ENCODE data around the gene SRRM1. TPM values are rescaled to one million over a fixed set of nuclear protein-coding genes. Genes with fewer than 3 reads are reported as not detected.
A peak's percentile ranks its signal among the peaks of the same experiment; 100 is the strongest.
"Not testable (repeated sequence)": the region's sequence is repeated elsewhere in the genome, so short reads cannot be mapped to it uniquely, and the experiment has no call there.

SRRM1 gene
- total RNA-seq, 4 donors from 2014 or later, result 53.3 to 118 (median 83.3) TPM

- TF ChIP-seq CTCF (IDR thresholded peaks at IDR 0.05) (no peak), POLR2A (IDR thresholded peaks at IDR 0.05) (no peak)
- intact Hi-C loops (cut with DNase I; ENCODE audit: low total_unique reads), result no loop called here
- H3K4me3 ChIP-seq (ENCODE audit: low read depth, poor library complexity, severe bottlenecking), result no peak overlapping the region
- WGBS, 2 donors, result 78 to 84% methylated on average over 6 of the region's 6 CpGs
- DNase-seq (ENCODE audit: low spot score in 2 of 2), result no peak
Measured at GRCh38 chr1:24673341-24673740, 30.2 kb downstream of the SRRM1 start.

GRCh38 chr1:24678421-24678820, 35.3 kb downstream of the SRRM1 start:
- 75 to 88% methylated on average over 3 of the region's 3 CpGs for WGBS, 2 donors
- intact Hi-C loops (cut with DNase I; ENCODE audit: low total_unique reads); DNase-seq (ENCODE audit: low spot score in 2 of 2); H3K4me3 ChIP-seq (ENCODE audit: low read depth, poor library complexity, severe bottlenecking): not testable (repeated sequence)

- intact Hi-C loops (cut with DNase I; ENCODE audit: low total_unique reads), result no loop called here
- WGBS, 2 donors, result 83 to 94% methylated on average over 4 of the region's 4 CpGs
- TF ChIP-seq CTCF (IDR thresholded peaks at IDR 0.05), result no peak
- no peak for TF ChIP-seq POLR2A (IDR thresholded peaks at IDR 0.05)
- DNase-seq (ENCODE audit: low spot score in 2 of 2), result no peak
- H3K4me3 ChIP-seq (ENCODE audit: low read depth, poor library complexity, severe bottlenecking), result no peak overlapping the region
Measured at GRCh38 chr1:24679725-24680124, 36.6 kb downstream of the SRRM1 start.

- intact Hi-C loops (cut with DNase I; ENCODE audit: low total_unique reads), result no loop called here
- DNase-seq (ENCODE audit: low spot score in 2 of 2), result peak in 1 of 2 donors; percentile 10
- 30 to 39% methylated on average over 6 of the region's 6 CpGs for WGBS, 2 donors
- H3K4me3 ChIP-seq (ENCODE audit: low read depth, poor library complexity, severe bottlenecking), result no peak overlapping the region
- no peak for TF ChIP-seq POLR2A (IDR thresholded peaks at IDR 0.05)
- TF ChIP-seq CTCF (IDR thresholded peaks at IDR 0.05), result no peak
Measured at GRCh38 chr1:24683713-24684162, 40.6 kb downstream of the SRRM1 start.

GRCh38 chr1:24688033-24688432, 44.9 kb downstream of the SRRM1 start:
- TF ChIP-seq POLR2A (IDR thresholded peaks at IDR 0.05) (no peak), CTCF (IDR thresholded peaks at IDR 0.05) (no peak)
- 77 to 90% methylated on average over 2 of the region's 2 CpGs for WGBS, 2 donors
- H3K4me3 ChIP-seq (ENCODE audit: low read depth, poor library complexity, severe bottlenecking), result no peak overlapping the region
- DNase-seq (ENCODE audit: low spot score in 2 of 2), result peak in 1 of 2 donors; percentile 18
- intact Hi-C loops (cut with DNase I; ENCODE audit: low total_unique reads), result no loop called here

- intact Hi-C loops (cut with DNase I; ENCODE audit: low total_unique reads), result no loop called here
- 44 to 47% methylated on average over 13 of the region's 13 CpGs for WGBS, 2 donors
- TF ChIP-seq POLR2A (IDR thresholded peaks at IDR 0.05) (no peak), CTCF (IDR thresholded peaks at IDR 0.05) (peak in 1 of 3 donors; percentile 39)
- H3K4me3 ChIP-seq (ENCODE audit: low read depth, poor library complexity, severe bottlenecking), result no peak overlapping the region
- peak; percentile 59 to 94 for DNase-seq (ENCODE audit: low spot score in 2 of 2)
Measured at GRCh38 chr1:24688621-24689195, 45.6 kb downstream of the SRRM1 start.
